ENCODE results near the gene ATP6V0C.
A peak's percentile ranks its signal among the peaks of the same experiment; 100 is the strongest.

ATP6V0C gene

DNA sequence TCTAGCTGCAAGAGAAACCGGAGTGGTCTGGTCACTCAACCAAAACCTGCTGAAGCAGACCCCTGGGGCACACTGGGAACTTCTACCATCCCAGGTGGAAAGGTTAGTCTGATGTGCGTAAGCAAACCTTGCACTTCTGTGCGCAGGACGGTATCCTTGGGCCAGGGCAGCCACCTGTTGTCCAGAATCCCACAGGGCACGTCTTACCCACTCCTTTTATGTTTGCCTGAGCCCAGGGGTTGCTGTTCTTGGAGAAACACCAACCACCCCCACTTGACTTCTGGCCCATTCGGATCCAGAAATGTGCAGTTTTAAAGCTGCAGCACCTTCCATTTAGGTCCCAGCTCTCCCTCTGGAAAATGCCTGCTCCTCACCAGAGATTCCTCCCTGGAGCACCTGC is 20.1 kb upstream of the ATP6V0C start:
- no peak for DNase-seq

DNA sequence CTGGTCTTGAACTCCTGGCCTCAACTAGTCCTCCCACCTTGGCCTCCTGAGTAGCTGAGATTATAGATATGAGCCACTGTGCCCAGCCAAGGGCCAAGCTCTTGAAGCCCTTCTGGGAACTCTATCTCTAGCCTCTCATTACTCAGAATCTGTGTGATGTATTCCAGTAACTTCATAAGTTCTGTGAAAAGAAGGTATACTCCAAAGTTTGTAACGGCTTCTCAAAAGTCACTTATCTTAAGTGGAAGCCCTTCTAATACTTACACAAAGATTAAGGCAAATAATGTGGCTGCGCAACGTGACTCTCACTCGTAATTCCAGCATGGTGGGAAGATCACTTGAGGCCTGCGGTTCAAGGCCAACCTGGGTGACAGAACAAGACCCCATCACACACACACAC is 19.1 kb upstream of the ATP6V0C start:
- no peak for DNase-seq

DNA sequence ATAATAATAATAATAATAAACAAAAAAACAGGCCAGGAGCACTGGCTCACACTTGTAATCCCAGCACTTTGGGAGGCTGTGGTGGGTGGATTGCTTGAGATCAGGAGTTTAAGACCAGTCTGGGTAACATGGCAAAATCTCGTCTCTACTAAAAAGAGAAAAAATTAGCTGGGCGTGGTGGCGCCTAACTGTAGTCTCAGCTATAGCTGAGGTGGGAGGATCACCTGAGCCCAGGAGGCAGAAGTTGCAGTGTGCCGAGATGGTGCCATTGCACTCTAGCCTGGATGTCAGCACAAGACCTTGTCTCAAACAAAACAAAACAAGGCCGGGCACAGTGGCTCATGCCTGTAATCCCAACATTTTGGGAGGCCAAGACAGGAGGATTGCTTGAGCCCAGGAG is 18.7 kb upstream of the ATP6V0C start:
- no peak for DNase-seq

DNA sequence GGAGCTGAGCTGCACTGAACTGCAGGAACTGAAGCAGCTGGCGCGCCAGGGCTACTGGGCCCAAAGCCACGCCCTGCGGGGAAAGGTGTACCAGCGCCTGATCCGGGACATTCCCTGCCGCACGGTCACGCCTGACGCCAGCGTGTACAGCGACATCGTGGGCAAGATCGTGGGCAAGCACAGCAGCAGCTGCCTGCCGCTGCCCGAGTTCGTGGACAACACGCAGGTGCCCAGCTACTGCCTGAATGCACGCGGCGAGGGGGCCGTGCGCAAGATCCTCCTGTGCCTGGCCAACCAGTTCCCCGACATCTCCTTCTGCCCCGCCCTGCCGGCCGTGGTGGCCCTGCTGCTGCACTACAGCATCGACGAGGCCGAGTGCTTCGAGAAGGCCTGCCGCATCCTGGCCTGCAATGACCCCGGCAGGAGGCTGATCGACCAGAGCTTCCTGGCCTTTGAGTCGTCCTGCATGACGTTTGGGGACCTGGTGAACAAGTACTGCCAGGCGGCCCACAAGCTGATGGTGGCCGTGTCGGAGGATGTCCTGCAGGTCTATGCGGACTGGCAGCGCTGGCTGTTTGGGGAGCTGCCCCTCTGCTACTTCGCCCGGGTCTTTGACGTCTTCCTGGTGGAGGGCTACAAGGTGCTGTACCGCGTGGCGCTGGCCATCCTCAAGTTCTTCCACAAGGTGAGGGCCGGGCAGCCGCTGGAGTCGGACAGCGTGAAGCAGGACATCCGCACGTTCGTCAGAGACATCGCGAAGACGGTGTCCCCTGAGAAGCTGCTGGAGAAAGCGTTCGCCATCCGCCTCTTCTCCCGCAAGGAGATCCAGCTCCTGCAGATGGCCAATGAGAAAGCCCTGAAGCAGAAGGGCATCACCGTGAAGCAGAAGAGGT is 17.3 kb upstream of the ATP6V0C start:
- no peak for DNase-seq

DNA sequence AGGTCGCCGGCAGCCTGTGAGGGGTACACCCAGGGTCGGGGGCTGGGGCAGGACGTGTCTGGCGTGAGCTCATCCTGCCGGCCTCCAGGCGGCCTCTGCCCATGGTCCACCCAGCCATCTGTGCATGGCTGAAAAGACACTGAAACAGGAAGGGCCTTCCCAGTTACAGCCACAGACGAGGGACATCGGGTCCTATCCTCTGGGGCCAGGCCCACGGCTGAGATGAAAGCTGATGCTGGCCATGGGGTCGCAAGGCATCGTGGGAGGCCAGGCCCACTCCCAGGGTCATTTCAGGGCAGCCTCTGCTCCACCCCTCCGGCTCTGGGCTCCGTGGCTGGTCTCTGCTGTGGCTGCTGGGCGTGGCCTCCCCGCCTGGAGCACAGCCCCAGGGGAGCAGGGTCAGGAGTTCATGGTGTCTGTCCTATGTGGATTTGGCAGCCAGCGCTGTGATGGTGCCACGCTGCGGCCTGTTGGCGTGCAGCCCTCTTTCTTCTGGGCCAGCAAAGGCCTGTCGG is 16.6 kb upstream of the ATP6V0C start:
- DNase-seq, result peak; percentile 78

DNA sequence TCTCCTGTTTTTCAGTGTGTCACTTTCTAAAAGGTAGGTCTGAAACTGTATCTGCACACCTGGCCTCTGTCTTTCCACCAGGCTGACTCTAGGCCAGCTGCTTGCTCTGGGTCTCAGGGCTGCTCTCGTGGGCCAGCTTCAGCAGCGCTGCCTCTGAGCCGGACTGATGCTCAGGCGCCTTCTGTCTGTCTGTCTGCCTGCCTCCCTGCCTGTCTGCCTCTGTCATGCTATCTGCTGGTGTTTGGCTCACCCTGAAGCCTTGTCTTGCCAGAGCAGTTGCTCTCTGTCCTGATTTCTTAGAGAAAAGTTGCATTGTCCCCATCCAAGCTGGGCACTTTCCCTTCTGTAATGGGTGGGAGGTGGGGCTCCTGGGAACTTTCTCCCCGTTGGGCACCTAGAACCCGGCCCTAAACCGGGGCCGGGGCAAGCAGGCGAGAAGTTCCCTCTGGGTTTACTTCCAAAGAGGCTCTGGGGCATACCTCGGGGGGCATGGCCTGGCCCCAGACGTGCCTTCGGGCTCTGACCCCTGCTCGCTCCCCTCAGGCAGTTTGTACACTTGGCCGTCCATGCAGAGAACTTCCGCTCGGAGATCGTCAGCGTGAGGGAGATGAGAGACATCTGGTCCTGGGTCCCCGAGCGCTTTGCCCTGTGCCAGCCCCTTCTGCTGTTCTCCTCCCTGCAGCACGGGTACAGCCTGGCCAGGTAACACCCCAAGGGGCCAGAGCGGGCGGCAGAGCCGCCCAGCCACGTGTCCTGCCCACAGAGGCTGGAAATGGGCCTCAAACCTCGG is 15.9 kb upstream of the ATP6V0C start:
- no peak for DNase-seq

DNA sequence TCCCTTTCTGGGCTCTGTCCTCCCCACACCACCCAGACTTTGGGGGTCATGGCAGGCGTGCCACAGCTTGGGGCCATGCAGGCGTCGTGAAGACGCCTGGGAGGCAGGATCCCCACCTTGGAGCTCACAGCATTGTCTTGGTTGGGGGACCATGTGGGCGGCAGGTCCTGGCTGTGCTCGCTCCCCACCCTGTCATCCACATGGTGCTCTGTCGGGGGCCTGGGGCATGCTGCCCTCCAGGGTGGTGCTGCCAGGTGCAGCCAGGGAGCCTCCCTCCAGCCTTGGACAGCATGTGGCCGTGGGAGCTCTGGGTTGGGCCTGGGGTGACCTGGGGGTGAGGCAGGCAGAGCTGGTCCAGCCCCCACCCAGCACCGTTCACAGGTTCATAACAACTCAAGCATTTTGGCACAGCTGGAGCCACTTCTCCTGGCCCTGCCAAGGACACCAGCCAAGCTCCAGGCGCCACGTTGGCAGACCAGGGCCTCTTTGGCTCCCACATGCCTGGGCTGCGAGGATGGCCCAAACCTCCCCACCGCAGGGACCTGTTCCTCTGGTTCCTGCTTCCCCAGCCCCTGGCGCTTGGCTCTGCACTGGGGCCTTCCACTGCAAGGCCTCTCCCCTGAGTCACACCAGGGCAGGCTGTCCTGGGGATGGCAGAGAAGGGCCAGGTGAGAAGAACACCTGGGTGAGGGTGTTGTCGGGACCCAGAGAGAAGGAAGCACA is 15.1 kb upstream of the ATP6V0C start:
- DNase-seq, result peak; percentile 19

DNA sequence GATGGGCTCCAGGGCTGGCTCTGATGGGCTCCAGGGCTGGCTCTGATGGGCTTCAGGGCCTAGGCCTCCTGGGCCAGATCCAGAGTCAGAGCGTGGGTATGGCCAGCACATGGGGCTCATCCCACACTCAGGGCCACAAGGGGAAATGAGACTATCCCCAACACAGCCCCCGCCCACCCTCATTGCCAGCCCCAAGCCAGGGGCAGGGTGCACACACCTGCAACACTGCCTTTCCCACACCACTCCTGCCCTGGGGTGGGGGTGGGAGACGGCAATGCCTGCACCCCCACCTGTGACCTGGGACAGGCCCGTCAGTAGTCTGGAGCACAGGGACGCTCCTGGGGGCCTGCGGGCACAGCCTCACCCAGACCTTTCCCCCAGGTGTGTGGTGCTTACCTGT is 14.3 kb upstream of the ATP6V0C start:
- no peak for DNase-seq

DNA sequence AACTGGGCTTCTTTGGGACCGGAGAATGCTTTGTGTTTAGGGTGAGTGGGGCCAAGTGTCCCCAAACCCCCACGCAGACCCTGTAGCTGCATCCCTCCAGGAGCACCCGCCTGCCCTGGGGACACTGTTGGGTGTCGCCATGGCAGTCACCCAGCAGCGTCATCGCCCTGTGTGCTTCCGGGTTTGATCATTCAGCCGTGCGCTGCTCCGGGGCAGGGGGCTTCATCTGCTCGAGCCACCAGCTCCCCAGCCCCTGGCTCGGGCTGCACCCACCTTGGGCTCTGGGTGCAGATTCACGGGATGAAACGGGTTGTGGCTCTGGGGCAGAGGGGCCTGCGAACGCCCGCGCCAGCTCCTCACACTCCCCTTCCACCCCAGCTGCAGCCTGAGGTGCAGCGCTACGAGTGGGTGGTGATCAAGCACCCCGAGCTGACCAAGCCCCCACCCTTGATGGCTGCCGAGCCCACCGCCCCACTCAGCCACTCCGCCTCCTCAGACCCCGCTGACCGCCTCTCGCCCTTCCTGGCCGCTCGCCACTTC is 13.8 kb upstream of the ATP6V0C start:
- DNase-seq, result no peak

DNA sequence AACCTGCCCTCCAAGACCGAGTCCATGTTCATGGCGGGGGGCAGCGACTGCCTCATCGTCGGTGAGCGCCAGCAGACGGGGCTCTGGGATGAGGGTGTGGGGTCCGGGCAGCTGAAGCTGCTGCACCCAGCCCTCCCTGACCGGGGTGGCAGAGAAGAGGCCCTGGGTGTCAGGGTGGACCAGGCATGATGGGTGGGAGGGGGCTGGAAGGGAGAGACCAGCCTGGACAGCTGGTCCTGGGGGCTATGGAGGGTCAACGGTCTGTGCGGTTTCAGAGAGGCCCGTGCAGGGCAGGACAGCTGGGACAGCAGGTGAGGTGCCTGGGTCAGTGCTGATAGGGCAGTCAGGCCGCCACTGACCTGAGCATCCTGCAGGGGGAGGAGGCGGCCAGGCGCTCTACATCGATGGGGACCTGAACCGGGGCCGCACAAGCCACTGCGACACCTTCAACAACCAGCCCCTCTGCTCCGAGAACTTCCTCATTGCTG is 13.3 kb upstream of the ATP6V0C start:
- peak; percentile 25 for DNase-seq

DNA sequence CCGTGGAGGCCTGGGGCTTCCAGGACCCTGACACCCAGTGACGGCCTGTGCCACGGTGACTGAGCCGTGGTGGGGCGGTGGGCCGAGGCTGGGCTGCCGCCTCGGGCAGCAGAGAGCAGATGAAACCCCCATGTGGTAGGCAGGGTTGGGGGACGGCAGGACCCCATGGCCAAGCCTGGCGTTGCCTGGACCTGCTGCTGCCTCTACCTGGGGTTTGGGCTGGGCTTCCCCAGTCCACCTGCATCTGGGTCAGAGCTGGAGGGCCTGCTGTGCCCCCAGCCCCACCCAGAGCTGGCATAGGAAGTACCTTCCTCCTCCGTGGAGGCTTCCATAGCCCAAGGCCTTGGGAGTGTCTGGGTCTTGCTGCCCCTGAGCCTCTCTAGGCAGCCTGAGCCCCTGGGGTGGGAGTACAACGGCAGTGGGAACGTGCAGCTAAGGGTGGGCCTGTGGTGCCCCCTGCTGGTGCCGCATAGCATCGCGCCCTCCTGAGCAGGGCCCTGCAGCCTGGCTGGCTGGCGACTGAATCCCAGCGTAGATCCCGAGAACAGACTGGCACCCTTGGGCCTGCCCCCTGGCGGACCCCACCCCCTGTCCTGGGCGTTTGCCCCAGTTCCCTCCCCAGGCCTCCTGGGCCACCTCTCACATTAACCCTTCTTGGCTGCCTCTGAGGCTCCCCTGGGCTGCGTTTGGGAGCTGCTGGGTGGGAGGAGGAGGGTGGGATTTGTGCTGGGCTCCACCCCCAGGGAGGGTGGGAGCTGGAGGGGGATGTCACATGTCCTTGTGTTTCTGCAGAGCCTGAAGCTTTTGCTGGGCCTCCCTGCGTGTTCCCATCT is 12.6 kb upstream of the ATP6V0C start:
- peak; percentile 91 for DNase-seq

DNA sequence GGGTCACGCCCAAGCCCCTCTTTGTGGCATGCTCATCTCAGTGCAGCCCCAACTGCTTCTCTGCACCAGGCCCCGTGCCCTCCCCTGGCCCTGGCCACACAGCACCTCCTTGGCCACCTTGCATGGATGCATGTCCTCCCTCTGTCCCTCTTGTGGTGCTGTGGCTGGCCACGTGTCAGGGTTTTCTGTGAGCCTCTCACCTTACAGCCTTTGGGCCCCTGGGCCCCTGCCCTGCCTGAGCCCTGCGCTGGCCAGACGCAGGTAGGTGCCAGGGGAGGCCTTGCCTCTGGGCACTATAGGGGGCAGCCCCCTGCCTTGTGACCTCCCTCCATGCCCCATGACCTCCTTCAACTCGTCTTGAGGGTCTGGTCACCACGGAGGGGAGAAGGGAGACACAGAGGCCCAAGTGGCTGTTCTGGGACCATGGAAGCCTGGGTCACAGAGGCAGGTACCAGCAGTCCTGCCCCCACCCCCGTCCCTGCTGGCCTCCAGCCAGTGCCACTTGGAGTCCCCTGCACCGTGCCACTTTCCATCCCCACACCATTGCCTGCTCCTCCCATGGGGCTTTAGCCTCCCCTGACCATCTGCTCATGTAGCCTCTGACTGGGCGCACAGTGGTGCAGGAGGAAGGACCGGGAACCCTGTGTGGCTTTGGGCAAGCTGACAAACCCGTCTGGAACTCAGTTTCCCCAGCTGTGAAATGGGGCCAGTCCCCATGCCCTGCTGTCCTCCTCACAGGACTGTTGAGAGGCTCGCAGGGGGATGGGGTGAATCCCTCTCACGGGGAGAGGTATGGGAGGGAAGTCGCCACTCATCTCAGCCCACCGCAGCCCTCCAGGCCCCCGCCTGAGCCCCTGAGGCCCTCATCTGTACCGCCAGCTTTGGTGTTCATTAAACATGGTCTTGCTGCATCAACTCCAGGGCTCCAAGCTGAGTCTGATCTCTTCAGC is 11.5 kb upstream of the ATP6V0C start:
- DNase-seq, result peak; percentile 24

DNA sequence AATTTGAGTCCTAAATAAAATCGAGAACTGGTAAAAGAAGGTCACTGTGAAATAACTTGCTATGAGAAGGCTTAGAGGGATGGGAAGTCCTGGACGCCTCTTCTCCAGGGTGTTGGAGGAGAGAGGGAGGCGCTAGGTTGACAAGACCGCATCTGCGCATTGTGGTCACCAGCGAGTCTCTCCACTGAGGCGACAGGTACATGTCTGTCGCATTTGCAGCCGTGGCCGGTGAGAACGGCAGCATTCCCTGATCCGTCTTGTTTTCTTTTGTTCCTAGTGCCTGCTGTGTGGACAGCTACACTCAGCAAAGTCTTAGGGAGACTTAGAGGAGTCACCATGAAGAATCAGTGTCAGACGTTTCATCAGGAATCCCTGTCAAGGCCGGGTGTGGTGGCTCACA is 8.1 kb upstream of the ATP6V0C start:
- DNase-seq, result no peak

DNA sequence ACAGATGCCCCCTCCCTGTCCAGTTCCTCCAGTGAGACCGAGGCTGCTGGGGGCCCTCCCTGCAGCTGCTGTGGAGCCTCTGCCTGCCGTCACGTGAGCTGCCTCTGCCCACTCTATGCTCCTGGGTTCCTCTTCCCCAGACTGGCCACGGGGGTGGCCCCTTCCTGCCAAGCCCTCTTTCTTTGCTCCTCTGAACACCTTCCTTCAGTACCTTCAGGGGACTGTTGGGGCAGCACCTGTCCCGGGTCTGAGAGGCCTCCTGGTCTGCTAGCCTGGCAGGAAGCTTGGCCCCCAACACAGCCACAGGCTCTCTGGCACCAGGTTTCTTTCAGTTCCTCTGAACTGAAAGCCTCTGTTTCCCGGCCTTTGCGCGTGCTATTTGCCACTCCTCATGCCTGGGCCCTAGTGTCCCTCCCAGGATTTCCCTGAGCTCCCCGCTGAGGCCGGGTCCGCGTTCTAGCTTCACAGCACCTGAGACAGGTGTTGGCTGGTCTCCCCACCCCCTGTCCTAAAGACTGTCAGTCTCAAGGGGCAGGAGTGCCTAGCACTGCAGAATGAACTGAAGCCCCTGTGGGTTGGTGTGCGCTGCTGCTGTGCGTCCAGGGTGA is 6.6 kb upstream of the ATP6V0C start:
- DNase-seq, result peak; percentile 43

DNA sequence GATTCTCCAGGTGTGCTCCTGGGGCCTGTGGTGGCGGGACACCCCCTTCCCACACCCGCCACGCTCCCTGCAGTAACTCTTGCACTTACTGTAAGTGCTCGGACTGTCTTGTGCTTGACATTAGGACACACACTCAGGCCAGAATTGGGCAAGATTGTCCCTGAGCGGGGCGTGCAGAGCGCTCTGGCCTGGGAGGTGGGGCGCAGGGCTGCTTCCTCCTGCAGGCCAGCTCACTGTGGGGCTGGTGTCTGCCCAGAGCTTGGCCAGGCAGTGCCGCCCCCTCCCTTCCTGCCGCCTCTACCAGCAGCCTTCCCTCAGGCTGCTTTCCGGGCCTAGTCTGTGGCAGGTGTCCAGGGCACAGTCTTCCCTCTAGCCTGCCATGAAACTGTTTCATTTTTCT is 6.1 kb upstream of the ATP6V0C start:
- DNase-seq, result peak; percentile 42

DNA sequence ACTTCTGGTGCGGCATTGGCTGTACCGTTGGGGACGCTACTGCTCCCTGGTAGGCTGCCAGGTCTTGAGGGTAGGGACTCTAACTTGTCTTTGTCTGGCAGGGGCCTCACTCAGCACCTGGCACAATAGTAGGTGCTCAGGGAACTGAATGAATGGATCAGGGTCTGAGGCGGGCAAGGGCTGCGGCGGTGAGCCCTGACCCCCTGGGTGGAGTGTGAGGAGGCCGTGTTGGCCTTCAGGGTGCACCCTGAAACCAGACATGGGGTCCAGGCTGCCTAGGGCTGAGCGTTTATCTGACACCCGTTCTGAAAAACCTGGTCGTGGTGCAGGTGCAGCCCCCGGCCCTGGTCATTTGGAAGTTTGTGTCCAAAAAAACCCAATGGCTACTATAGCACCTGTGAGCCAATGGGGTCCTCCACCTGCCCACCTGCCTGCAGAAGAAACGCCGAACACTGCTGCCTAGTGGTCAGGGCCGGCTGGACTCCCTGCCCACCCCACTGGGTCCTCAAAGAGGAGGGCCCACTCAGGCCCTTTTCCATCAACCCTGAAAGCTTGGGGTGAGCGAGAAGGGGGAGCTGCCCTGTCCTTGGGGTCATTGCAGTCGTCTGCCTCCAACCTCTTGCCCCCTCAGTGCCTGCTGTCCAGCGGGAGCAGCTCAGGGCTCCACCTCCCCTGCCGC is 4.9 kb upstream of the ATP6V0C start:
- peak; percentile 22 for DNase-seq

DNA sequence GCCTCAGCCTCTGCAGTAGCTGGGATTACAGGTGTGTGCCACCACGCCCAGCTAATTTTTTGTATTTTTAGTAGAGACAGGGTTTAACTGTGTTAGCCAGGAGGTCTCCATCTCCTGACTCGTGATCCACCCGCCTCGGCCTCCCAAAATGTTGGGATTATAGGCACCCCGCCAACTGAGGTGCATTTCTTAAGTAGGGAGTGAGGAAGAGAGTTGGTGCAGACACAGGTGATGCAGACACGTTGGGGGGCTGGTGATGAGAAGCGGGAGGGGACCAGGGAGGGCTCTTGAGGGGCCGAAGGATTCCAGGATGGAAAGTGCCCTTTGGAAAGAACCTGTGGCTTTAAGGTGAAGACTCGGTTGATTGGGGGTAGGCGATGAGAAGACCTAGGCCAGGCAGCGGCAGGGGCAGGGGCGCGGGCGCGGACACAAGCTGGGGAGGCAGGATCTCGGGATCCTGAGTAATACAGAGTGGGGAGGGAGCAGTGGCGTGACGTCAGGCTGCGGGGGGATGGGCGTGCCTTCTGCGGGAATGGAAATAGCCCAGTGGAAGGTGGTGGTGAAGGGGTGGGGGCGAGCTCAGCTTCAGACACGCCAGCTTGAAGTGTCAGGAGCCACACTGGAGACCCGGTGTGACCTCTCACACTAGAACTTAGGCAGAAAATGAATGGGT is 2.5 kb upstream of the ATP6V0C start:
- DNase-seq, result peak; percentile 74

DNA sequence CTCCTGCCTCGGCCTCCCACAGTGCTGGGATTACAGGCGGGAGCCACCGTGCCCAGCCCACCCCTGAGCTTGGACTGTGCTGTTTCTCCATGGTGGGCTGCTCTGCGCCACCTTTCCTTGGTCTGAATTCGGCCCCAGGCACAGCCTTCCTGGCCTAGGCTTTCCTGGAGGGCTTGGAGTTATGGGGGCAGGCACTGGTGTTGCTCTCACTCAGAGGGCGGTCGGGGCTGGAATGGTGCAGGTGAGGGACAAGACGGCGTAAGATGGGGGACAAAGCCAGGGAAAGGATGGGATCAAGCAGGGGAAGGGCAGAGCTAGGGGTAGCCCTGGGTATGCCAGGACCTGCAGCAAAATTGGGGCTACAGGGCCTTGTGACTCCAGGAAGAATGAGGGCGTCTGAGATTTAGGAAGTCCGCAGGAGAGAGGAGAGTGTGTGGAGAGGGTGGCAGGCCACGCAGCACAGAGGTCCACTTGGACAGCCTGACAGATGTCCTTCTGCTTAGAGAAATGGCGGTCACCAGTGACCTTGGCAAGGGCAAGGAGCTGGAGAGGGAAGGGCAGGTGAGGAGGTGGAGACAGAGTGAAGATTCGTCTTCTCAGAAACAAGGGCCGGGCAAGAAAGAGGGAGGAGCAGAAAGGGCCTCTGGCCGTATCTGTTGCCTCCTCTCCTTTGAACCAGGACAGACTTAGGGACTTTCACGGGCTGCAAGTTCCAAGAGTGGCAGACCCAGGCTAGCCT is 1.6 kb upstream of the ATP6V0C start:
- DNase-seq, result peak; percentile 35

Data from femur (tissue), 1 donor.